Measurements from ENCODE around the gene ANKRD28.

ANKRD28 gene

GRCh38 chr3:15831927-15832326, 34.1 kb upstream of the ANKRD28 start:
- no peak overlapping the region for H3K27ac ChIP-seq
- TF ChIP-seq ZFX (IDR thresholded peaks at IDR 0.05): no peak
- no peak for TF ChIP-seq CTCF (conservative IDR thresholded peaks at IDR 0.05)

DNA sequence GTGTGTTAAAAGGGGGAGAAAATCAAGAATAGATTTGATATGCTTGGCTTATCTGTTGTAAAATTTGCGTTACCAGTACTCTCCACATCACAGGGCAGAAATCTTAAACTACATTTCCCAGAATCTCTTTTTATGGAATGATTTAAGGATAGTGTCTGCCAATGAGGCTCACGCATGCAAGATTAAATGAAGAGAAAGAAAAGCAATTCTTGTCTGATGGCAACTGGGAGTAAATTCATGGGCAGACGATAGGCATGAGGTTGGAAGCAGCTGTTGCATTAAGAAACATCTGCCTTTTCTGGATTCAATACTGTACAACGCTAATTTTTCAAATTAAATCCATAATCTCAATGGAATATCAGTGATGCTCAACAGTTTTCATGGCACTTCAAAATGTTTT, 27.2 kb upstream of the ANKRD28 start:
- no peak overlapping the region for H3K27ac ChIP-seq
- TF ChIP-seq ZFX (IDR thresholded peaks at IDR 0.05): no peak
- TF ChIP-seq CTCF (conservative IDR thresholded peaks at IDR 0.05): no peak

- no peak for TF ChIP-seq CTCF (conservative IDR thresholded peaks at IDR 0.05)
- TF ChIP-seq ZFX (IDR thresholded peaks at IDR 0.05): no peak
- H3K27ac ChIP-seq: no peak overlapping the region
These were observed 25.3 kb upstream of the ANKRD28 start for GRCh38 chr3:15823092-15823491.

- no peak for TF ChIP-seq CTCF (conservative IDR thresholded peaks at IDR 0.05)
- no peak for TF ChIP-seq ZFX (IDR thresholded peaks at IDR 0.05)
- H3K27ac ChIP-seq: no peak overlapping the region
These were observed 24.5 kb upstream of the ANKRD28 start for GRCh38 chr3:15822281-15822680.

GRCh38 chr3:15820911-15821310, 23.1 kb upstream of the ANKRD28 start:
- no peak overlapping the region for H3K27ac ChIP-seq
- no peak for TF ChIP-seq ZFX (IDR thresholded peaks at IDR 0.05)
- TF ChIP-seq CTCF (conservative IDR thresholded peaks at IDR 0.05): no peak

GRCh38 chr3:15819576-15819975, 21.8 kb upstream of the ANKRD28 start:
- TF ChIP-seq CTCF (conservative IDR thresholded peaks at IDR 0.05) (no peak), ZFX (IDR thresholded peaks at IDR 0.05) (no peak)

GRCh38 chr3:15819043-15819442, 21.3 kb upstream of the ANKRD28 start:
- TF ChIP-seq ZFX (IDR thresholded peaks at IDR 0.05): no peak
- TF ChIP-seq CTCF (conservative IDR thresholded peaks at IDR 0.05): no peak
- H3K27ac ChIP-seq: no peak overlapping the region

More at GRCh38 chr3:15819576-15819975, 21.8 kb upstream of the ANKRD28 start:
- no peak overlapping the region for H3K27ac ChIP-seq

Data from C4-2B (cell line).